ENCODE measurements around the gene GRB2.
A peak's percentile ranks its signal among the peaks of the same experiment; 100 is the strongest.
"Not testable (repeated sequence)": the region's sequence is repeated elsewhere in the genome, so short reads cannot be mapped to it uniquely, and the experiment has no call there.

The GRB2 gene

DNA sequence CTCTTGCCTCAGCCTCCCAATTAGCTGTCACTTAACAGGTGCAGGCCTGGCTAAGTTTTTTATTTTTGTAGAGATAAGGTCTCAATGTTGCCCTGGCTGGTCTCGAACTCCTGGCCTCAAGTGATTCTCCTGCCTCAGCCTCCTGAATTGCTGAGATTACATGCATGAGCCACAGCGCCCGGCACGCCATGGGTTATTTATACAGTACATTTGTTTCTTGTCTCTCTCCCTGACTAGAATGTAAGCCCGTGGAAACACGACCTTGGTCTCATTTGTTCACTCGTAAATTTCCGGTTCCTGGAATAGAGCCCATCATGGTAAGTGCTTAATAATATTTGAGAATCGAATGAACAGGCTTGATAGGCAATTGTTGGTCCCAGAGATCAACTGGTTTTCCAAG is 118.3 kb downstream of the GRB2 start:
- DNase-seq = no peak
- no peak overlapping the region for H3K4me3 ChIP-seq (ENCODE audit: low read depth, low read length)
- H3K36me3 ChIP-seq = peaks cover 22% of the 10 kb centered on the region

DNA sequence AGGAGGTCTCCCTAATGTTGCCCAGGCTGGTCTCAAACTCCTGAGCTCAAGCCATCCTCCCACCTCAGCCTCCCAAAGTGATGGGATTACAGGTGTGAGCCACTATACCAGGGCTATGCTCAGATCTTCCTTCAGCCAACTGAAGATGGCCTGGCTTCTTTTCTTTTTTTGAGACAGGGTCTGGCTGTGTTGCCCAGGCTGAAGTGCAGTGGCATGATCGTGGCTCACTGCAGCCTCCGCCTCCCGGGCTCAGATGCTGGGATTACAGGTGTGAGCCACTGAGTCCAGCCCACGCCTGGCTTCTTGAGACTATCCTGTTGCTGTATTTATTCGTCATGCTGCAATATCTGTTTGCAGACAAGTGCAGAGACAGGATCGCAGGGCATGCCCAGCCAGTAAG is 120.4 kb downstream of the GRB2 start:
- peaks cover 26% of the 10 kb centered on the region for H3K36me3 ChIP-seq
- H3K9me3 ChIP-seq = no peaks in the 10 kb centered on the region
- no peaks in the 10 kb centered on the region for H3K4me1 ChIP-seq
- TF ChIP-seq, protein P1, sequence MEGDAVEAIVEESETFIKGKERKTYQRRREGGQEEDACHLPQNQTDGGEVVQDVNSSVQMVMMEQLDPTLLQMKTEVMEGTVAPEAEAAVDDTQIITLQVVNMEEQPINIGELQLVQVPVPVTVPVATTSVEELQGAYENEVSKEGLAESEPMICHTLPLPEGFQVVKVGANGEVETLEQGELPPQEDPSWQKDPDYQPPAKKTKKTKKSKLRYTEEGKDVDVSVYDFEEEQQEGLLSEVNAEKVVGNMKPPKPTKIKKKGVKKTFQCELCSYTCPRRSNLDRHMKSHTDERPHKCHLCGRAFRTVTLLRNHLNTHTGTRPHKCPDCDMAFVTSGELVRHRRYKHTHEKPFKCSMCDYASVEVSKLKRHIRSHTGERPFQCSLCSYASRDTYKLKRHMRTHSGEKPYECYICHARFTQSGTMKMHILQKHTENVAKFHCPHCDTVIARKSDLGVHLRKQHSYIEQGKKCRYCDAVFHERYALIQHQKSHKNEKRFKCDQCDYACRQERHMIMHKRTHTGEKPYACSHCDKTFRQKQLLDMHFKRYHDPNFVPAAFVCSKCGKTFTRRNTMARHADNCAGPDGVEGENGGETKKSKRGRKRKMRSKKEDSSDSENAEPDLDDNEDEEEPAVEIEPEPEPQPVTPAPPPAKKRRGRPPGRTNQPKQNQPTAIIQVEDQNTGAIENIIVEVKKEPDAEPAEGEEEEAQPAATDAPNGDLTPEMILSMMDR (IDR thresholded peaks at IDR 0.05; ENCODE audit: low read depth, low read length) = no peak
- H3K27me3 ChIP-seq = no peaks in the 10 kb centered on the region
- H3K4me3 ChIP-seq (ENCODE audit: low read depth, low read length) = no peak overlapping the region
- DNase-seq = no peak

More for the DNA sequence above, 118.3 kb downstream of the GRB2 start:
- no peaks in the 10 kb centered on the region for H3K4me1 ChIP-seq
- TF ChIP-seq, protein P1 (IDR thresholded peaks at IDR 0.05; ENCODE audit: low read depth, low read length) = no peak
- no peaks in the 10 kb centered on the region for H3K27me3 ChIP-seq
- no peaks in the 10 kb centered on the region for H3K9me3 ChIP-seq

DNA sequence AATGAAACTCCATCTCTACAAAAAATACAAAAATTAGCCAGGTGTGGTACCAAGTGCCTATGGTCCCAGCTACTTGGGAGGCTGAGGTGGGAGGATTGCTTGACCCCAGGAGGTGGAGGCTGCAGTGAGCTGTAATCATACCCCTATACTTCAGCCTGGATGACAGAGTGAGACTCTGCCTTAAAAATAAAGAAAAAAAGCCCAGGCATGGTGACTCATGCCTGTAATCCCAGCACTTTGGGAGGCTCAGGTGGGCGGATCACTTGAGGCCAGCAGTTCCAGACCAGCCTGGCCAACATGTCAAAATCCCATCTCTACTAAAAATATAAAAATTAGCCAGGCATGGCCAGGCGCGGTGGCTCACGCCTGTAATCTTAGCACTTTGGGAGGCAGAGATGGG is 125.3 kb downstream of the GRB2 start:
- not testable (repeated sequence) for H3K9me3 ChIP-seq; DNase-seq; H3K27me3 ChIP-seq; H3K4me3 ChIP-seq (ENCODE audit: low read depth, low read length); H3K4me1 ChIP-seq
- H3K36me3 ChIP-seq = peaks cover 16% of the 10 kb centered on the region

DNA sequence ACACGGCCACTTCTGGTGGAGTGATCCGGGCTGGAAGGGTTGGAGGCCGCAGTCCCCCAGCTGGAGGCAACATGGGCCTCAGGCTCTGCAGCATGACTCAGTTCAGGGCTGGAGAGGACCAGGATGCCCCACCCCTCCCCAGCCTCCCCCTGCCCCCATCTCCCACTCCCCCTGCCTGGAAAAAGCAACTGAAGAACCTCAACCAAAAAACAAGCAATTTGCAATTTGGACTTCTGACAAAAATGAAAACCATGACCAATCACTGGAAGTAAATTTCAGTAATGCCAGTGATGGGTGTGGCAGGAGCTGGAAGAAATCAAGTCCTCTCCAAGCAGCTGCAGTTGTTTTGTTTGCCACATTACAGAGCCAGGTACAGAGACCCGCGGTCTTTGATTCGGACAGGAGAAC is 127.8 kb downstream of the GRB2 start:
- Histone ChIP-seq H3K36me3 (peaks cover 23% of the 10 kb centered on the region), H3K9me3 (no peaks in the 10 kb centered on the region), H3K4me1 (peaks cover 14% of the 10 kb centered on the region), H3K4me3 (ENCODE audit: low read depth, low read length) (no peak overlapping the region), H3K27me3 (no peaks in the 10 kb centered on the region)
- no peak for DNase-seq
- TF ChIP-seq, protein P1 (IDR thresholded peaks at IDR 0.05; ENCODE audit: low read depth, low read length) = no peak

DNA sequence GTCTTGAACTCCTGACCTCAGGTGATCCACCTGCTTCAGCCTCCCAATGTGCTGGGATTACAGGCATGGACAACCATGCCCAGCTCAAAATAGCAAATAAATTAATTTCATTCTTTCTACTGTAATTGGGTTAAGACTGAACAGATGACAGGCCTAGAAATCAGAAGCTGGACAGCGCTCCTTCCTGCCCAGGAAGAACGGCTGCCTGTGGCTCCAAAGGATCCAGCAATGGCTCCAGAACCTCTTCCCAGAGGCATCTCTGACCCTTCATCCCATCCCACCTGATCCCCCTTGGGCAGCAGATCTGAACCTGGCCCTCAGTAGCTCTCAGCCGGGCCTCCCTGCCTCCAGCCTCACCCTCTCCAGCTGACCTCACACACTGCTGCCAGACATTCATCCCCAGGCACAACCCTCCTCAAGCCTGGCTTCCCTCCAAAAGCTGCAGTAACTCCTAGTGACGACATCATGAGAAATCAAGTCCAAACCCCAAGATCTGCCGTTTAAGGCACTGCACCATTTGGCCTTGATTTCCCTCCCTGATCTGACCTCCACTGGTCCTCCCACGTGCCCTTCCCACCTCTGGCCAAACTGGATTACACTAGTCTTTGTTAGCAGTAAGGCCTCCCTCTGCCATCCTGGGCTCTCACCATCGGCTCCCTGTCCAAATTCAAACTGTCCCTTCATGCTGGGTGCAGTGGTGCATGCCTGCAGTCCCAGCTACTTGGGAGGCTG is 131.3 kb downstream of the GRB2 start:
- DNase-seq = peak; percentile 56
- Histone ChIP-seq H3K36me3 (peaks cover 19% of the 10 kb centered on the region), H3K4me3 (ENCODE audit: low read depth, low read length) (no peak overlapping the region), H3K9me3 (no peaks in the 10 kb centered on the region), H3K27me3 (no peaks in the 10 kb centered on the region), H3K4me1 (peaks cover 19% of the 10 kb centered on the region)
- TF ChIP-seq, protein P1 (IDR thresholded peaks at IDR 0.05; ENCODE audit: low read depth, low read length) = no peak

DNA sequence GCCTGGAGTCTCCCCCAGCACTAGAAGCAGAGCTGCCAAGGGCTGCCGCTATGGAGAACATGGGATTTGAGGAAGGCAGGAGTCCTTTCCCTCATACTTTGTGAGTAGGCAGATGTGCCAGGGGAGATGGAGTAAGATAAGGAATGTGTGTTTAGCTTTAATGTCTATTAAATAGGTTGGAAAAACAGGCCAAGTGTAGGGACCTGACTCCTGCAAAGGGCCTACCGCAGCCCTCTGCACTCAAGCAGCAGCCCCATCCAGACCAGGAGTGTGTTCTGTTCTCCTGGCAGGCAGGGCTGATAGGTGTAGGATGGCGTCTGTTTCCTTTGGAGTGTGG is 132.7 kb downstream of the GRB2 start:
- Histone ChIP-seq H3K4me3 (ENCODE audit: low read depth, low read length) (peak overlapping the region; percentile 85), H3K4me1 (peaks cover 19% of the 10 kb centered on the region), H3K27me3 (no peaks in the 10 kb centered on the region), H3K9me3 (no peaks in the 10 kb centered on the region), H3K36me3 (peaks cover 20% of the 10 kb centered on the region)
- TF ChIP-seq, protein P1 (IDR thresholded peaks at IDR 0.05; ENCODE audit: low read depth, low read length) = no peak
- peak; percentile 55 for DNase-seq

Data from BE2C (cell line).